ENCODE data around the gene HDAC4.

GRCh38 chr2:239129147-239129920, 271.5 kb downstream of the HDAC4 start:
- TF ChIP-seq TCF12 (IDR thresholded peaks at IDR 0.05; ENCODE audit: low read depth) (no peak), YY1 (IDR thresholded peaks at IDR 0.05; ENCODE audit: low read depth) (no peak), RAD21 (IDR thresholded peaks at IDR 0.05; ENCODE audit: low read depth) (no peak)

Data from Ishikawa (cell line).